Stomach (tissue), 9 donors: Measurements from ENCODE around the gene LENEP. TPM values are rescaled to one million over a fixed set of nuclear protein-coding genes. Genes with fewer than 3 reads are reported as not detected.

Experiments
- DNase-seq, 2 donors: peaks; one replicate each; pipeline versions ENCODE4 v3.0.0 to v3.0.0-alpha.2; 2013 to 2019
- H3K27ac ChIP-seq, 5 donors: fragments of 200-600 bp in 4 of 5; sonication (generic) in 4 of 5; one replicate each; pipeline ENCODE4 v1.5.1; 2013 to 2019; ENCODE audit warnings: mild to moderate bottlenecking in 1 of 5, moderate library complexity in 1 of 5
- H3K27me3 ChIP-seq, 3 donors: fragments of 200-600 bp; sonication (generic); one replicate each; pipeline ENCODE4 v1.5.1; 2017 to 2019; ENCODE audit warnings: mixed run types in 1 of 3
- H3K36me3 ChIP-seq, 4 donors: fragments of 200-600 bp; sonication (generic); 1 replicate in 3 of 4; 2 replicates in 1 of 4; pipeline ENCODE4 v1.5.1; 2016 to 2019
- H3K4me1 ChIP-seq, 4 donors: fragments of 200-600 bp; sonication (generic); one replicate each; pipeline ENCODE4 v1.5.1; 2016 to 2019
- H3K4me3 ChIP-seq, 4 donors: fragments of 200-600 bp; sonication (generic) in 3 of 4; one replicate each; pipeline ENCODE4 v1.5.1; 2016 to 2019; ENCODE audit warnings: mild to moderate bottlenecking in 1 of 4
- H3K9me3 ChIP-seq, 4 donors: fragments of 200-600 bp; sonication (generic); one replicate each; pipeline ENCODE4 v1.5.1; 2016 to 2019
- EP300 ChIP-seq: sonication (generic); formaldehyde crosslinking; IDR thresholded peaks from one replicate; pipeline ENCODE4 v1.6.1; 2017; ENCODE audit warnings: antibody characterized with exemption
- POLR2A ChIP-seq, 4 donors: fragments of 450-650 bp; IDR thresholded peaks; one replicate each; pipeline ENCODE4 v1.6.1; 2016; ENCODE audit warnings: antibody characterized with exemption in 4 of 4, control low read depth in 2 of 4, mild to moderate bottlenecking in 1 of 4, moderate library complexity in 1 of 4
- POLR2AphosphoS5 ChIP-seq, 3 donors: sonication (generic); formaldehyde crosslinking; IDR thresholded peaks; one replicate each; pipeline ENCODE4 v1.6.1; 2016; ENCODE audit warnings: antibody characterized with exemption in 3 of 3
- WGBS, 5 donors: extraction: QIAGEN DNeasy Blood & Tissue Kit in 3 of 5; methylation state at CpG; one replicate each; pipeline versions ENCODE4 v1.1.5 to v1.1.7; 2013 to 2018; 5-methylcytosine and 5-hydroxymethylcytosine counted together
- intact Hi-C: fragments of 100-400 bp; cut with DNase I; formaldehyde crosslinking; loops from one replicate; pipeline ENCODE4 v1.15.1; 2023; ENCODE audit warnings: low total_unique reads
- polyA plus RNA-seq, 3 donors: library from polyadenylated mRNA; stranded (reverse); fragments of 200-250 nt; gene quantifications; one replicate each; pipeline ENCODE4 v1.2.3, GENCODE V29; 2013
- total RNA-seq, 5 donors: library from RNA; depleted of rRNA; stranded (reverse); fragments of >200 nt; gene quantifications; one replicate each; pipeline versions ENCODE4 v1.1.0 to v1.2.3, GENCODE V29; 2014 to 2016
- TF ChIP-seq, protein P1 (sequence below), 7 experiments: fragments of 450-650 bp in 4 of 7; fragments of 200-600 bp in 3 of 7; sonication (generic) in 3 of 7; IDR thresholded peaks; one replicate each; pipeline ENCODE4 v1.5.1; 2016 to 2019; ENCODE audit warnings: antibody characterized with exemption in 7 of 7, control low read depth in 2 of 7, mild to moderate bottlenecking in 1 of 7
- donor health status: healthy with polysubstance abuse.
- donor health status: Bipolar disorder and iron deficiency.
- donor health status: healthy.

Gene LENEP
- total and polyA plus RNA-seq, 8 donors, result 1.1 to 11.6 TPM; not detected in 6

DNA sequence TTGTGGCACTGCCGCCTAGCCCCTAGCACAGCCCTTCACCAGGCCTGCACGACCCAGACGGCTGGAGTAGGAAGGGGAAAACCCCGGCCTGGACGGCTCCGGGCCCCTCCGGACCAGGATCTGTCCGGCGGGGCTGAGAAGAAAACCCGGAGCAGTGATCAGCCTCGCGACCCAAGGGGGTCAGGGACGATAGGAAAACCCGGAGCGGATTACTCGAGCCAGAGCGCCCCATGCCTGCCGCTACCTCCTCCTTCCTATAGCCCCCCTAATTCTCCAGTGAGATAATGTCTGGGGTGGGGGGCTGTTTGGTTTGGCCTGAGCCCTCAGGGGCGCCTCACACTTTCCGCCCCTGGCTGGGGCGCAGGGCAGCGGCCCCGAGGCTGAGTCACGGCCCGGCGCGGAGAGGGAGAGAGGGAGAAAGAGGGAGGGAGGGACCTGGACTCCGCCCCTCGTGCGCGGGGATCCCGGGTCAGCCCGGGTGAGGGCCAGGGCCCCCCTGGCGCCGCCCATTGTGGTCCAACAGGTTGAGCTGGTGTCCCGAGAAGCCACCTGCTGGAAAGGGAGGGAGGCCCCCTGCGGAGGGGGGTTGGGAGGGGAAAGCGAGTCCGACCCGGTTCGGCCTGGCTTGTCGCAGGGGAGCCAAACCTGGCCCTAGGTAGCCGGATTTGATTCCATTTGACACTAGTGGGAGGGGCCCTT is 7.5 kb downstream of the LENEP start:
- TF ChIP-seq, protein P1, sequence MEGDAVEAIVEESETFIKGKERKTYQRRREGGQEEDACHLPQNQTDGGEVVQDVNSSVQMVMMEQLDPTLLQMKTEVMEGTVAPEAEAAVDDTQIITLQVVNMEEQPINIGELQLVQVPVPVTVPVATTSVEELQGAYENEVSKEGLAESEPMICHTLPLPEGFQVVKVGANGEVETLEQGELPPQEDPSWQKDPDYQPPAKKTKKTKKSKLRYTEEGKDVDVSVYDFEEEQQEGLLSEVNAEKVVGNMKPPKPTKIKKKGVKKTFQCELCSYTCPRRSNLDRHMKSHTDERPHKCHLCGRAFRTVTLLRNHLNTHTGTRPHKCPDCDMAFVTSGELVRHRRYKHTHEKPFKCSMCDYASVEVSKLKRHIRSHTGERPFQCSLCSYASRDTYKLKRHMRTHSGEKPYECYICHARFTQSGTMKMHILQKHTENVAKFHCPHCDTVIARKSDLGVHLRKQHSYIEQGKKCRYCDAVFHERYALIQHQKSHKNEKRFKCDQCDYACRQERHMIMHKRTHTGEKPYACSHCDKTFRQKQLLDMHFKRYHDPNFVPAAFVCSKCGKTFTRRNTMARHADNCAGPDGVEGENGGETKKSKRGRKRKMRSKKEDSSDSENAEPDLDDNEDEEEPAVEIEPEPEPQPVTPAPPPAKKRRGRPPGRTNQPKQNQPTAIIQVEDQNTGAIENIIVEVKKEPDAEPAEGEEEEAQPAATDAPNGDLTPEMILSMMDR (IDR thresholded peaks at IDR 0.05), result peak in 2 of 7 experiments; percentile 15 to 32
- TF ChIP-seq POLR2AphosphoS5 (IDR thresholded peaks at IDR 0.05), result peak; percentile 16 to 86 (median 85)
- TF ChIP-seq EP300, result no peak
- TF ChIP-seq POLR2A (IDR thresholded peaks at IDR 0.05), result no peak

DNA sequence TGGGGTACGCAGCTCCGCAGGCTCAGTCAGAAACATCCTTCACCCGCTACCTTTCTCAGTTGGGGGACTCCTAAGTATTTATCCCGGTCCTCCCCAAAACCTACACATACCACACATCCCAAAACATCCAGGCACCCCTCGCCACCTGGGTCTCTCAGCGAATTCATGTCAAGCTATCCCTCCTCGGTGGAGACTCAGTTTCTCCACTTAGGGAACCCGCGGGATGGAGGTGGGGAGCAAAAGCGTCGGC is 8.0 kb downstream of the LENEP start:
- intact Hi-C loops, result no loop called here
- Histone ChIP-seq H3K9me3 (no peaks in the 10 kb centered on the region), H3K36me3 (no peaks in the 10 kb centered on the region), H3K27ac (peak overlapping the region; percentile 98 to 100 (median 99)), H3K4me1 (peaks cover 42 to 60% (median 48%) of the 10 kb centered on the region in 4 donors), H3K4me3 (peak overlapping the region; percentile 78 to 90 (median 85)), H3K27me3 (no peaks in the 10 kb centered on the region)
- WGBS, 5 donors, result 0 to 2% (median 0%) methylated on average over 11 of the region's 11 CpGs
- TF ChIP-seq EP300 (no peak), POLR2A (IDR thresholded peaks at IDR 0.05) (no peak), POLR2AphosphoS5 (IDR thresholded peaks at IDR 0.05) (no peak)
- DNase-seq, result no peak

More for the DNA sequence above, 7.5 kb downstream of the LENEP start:
- Histone ChIP-seq H3K27me3 (no peaks in the 10 kb centered on the region), H3K4me1 (peaks cover 37 to 60% (median 45%) of the 10 kb centered on the region in 4 donors), H3K27ac (peak overlapping the region; percentile 98 to 100 (median 99)), H3K4me3 (peak overlapping the region; percentile 78 to 90 (median 85)), H3K36me3 (no peaks in the 10 kb centered on the region), H3K9me3 (no peaks in the 10 kb centered on the region)
- peak; percentile 97 for DNase-seq
- WGBS, 5 donors, result 0% methylated on average over 20 to 43 of the region's 43 CpGs
- intact Hi-C loops, result no loop called here

DNA sequence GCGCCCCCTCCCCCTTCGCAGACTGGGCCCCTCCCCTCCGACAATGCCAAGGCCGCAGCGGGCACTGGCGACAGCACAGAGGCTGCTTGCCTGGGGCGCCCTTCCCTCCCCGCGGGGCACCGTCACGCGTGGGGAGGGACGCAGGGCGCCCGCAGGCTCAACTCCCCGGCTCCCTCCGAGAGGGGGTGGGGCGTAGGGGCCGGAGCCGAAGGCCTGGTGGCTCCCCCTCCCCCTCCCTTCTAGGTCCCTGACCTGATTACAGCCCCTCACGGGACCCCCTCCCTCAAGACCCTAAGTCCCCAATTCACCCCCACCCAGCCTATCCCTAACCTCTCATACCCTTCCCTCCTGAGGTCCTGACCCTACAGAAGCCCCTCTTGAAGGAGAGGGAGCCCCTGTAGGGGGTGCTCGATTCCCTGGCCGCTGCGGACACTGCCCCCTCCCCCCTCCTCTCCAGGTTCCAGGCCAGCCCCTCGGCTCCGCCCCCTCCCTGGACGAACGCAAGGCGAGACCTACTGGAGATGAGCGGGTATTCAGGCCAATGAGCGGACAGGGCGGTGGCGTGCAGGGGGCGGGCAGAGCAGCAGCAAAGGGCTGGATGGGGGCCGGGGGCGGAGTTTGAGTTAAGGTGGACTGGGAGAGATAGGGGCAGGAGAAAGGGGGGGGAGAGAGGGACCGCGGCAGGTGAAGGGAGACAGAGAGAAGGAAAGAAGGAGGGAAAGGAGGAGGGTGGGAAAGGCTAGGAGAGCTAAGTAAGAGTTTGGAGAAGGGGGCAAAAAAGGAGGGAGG is 8.5 kb downstream of the LENEP start:
- WGBS, 5 donors, result 0 to 1% (median 0%) methylated on average over 25 to 37 of the region's 38 CpGs
- intact Hi-C loops, result no loop called here
- Histone ChIP-seq H3K27ac (peak overlapping the region; percentile 98 to 100 (median 99)), H3K4me3 (peak overlapping the region; percentile 78 to 90 (median 85)), H3K36me3 (no peaks in the 10 kb centered on the region), H3K27me3 (no peaks in the 10 kb centered on the region), H3K9me3 (no peaks in the 10 kb centered on the region), H3K4me1 (peaks cover 47 to 64% (median 53%) of the 10 kb centered on the region in 4 donors)
- DNase-seq, result peak; percentile 100
- TF ChIP-seq, protein P1 (IDR thresholded peaks at IDR 0.05), result peak in 4 of 7 experiments; percentile 16 to 50 (median 38)
- TF ChIP-seq POLR2AphosphoS5 (IDR thresholded peaks at IDR 0.05) (peak; percentile 42 to 83 (median 82)), EP300 (no peak), POLR2A (IDR thresholded peaks at IDR 0.05) (peak in 2 of 4 donors; percentile 55 to 80)

DNA sequence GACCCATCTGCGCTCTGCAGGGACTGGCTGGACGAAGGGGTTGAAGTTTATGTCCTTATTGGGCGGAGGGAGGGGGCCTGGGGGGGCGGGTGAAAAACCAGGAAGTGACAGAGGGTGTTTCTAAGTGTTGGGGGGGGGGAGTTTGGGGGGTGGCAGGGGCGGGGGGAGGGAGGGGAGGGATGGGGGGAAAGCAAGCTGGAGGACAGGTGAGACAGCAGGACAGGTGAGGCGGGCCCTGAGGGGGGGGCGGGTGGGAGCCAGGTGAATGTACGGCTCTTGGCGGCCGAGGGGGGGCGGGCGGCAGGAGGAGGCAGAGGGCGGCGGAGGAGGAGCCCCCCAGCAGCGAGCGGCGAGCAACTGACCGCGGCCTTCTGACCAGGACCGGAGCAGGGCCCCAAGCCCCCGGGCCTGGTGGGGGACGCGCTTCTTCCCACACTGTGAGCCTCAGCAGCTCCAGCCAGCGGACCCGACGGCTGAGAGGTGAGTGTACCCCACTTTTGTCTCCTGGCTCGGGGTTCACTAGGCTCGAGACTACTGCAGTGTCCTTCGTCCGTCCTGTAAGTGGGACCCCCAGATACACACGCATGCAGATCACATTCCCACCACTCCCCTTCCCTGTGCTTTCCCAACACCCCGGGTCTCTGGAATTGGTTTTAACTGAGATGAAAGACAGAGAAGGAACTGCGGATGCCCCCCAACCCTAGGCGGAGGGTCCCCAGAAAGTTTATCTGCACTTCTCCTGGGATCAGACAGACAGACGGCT is 9.3 kb downstream of the LENEP start, which contains the start of gene ZBTB7B:
TSS of gene ZBTB7B (plus strand) at position 339 of the 763 bp plus-strand sequence. CDS start 11,859 bp downstream, outside the sequence.
- no peaks in the 10 kb centered on the region for H3K9me3 ChIP-seq
- H3K36me3 ChIP-seq, result no peaks in the 10 kb centered on the region
- H3K4me3 ChIP-seq, result peak within 1 kb of the TSS; percentile 78 to 90 (median 85)
- peak within 1 kb of the TSS; percentile 98 to 100 (median 99) for H3K27ac ChIP-seq
- peaks cover 55 to 67% (median 61%) of the 10 kb centered on the region in 4 donors for H3K4me1 ChIP-seq
- intact Hi-C loops, result no loop called here
- H3K27me3 ChIP-seq, result no peaks in the 10 kb centered on the region
- 0 to 2% (median 0%) methylated on average over 14 to 34 of the region's 35 CpGs for WGBS, 5 donors
- peak; percentile 62 to 78 for DNase-seq
- TF ChIP-seq EP300 (no peak), POLR2AphosphoS5 (IDR thresholded peaks at IDR 0.05) (peak in 1 of 3 donors; percentile 11)
- TF ChIP-seq, protein P1 (IDR thresholded peaks at IDR 0.05), result peak in 1 of 7 experiments; percentile 6
